Loucy (cell line): ENCODE data around the gene PEAK1.

Experiments
- H2AFZ ChIP-seq: fragments of 200-600 bp; sonication (generic); 2 replicates; pipeline ENCODE4 v1.6.0; 2016; ENCODE audit warnings: antibody characterized with exemption, mild to moderate bottlenecking, low read length, moderate library complexity
- H3F3A ChIP-seq: fragments of 200-600 bp; 2 replicates; pipeline ENCODE4 v1.6.0; 2016; ENCODE audit warnings: antibody characterized with exemption, low read depth, mild to moderate bottlenecking
- H3K27me3 ChIP-seq: fragments of 200-600 bp; sonication (generic); 2 replicates; pipeline ENCODE4 v1.6.1; 2014; ENCODE audit warnings: low read length, mild to moderate bottlenecking; ENCODE audit not compliant: insufficient read depth, poor library complexity, severe bottlenecking
- H3K36me3 ChIP-seq: fragments of 200-600 bp; sonication (generic); 2 replicates; pipeline ENCODE4 v1.6.1; 2016; ENCODE audit warnings: low read length; ENCODE audit not compliant: insufficient read depth
- H3K4me1 ChIP-seq: fragments of 200-600 bp; sonication (generic); 2 replicates; pipeline ENCODE4 v1.5.1; 2014; ENCODE audit warnings: low read length, mild to moderate bottlenecking; ENCODE audit not compliant: insufficient read depth, poor library complexity, severe bottlenecking
- H3K4me2 ChIP-seq: fragments of 200-600 bp; sonication (generic); 2 replicates; pipeline ENCODE4 v1.6.0; 2014; ENCODE audit warnings: antibody characterized with exemption, low read length, low read depth, mild to moderate bottlenecking; ENCODE audit not compliant: poor library complexity, severe bottlenecking
- H3K4me3 ChIP-seq: fragments of 200-600 bp; sonication (generic); 2 replicates; pipeline ENCODE4 v1.5.1; 2014; ENCODE audit warnings: low read length, mild to moderate bottlenecking, mixed read lengths; ENCODE audit not compliant: poor library complexity, severe bottlenecking
- H3K79me2 ChIP-seq: fragments of 200-600 bp; sonication (generic); 2 replicates; pipeline ENCODE4 v1.6.1; 2014; ENCODE audit warnings: low read length; ENCODE audit not compliant: insufficient read depth
- H3K9ac ChIP-seq: fragments of 200-600 bp; sonication (generic); 2 replicates; pipeline ENCODE4 v1.6.0; 2014; ENCODE audit warnings: mild to moderate bottlenecking, low read depth, low read length, moderate library complexity; ENCODE audit not compliant: poor library complexity, severe bottlenecking
- H3K9me2 ChIP-seq: fragments of 200-600 bp; sonication (generic); replicated peaks from 2 replicates; pipeline ENCODE4 v1.6.1; 2016; ENCODE audit warnings: low read depth, low read length, mixed read lengths
- H3K9me3 ChIP-seq: fragments of 200-600 bp; sonication (generic); 2 replicates; pipeline ENCODE4 v1.6.1; 2014; ENCODE audit warnings: mild to moderate bottlenecking, antibody characterized with exemption, low read length, low read depth; ENCODE audit not compliant: insufficient read depth
- H4K20me1 ChIP-seq: fragments of 200-600 bp; sonication (generic); 2 replicates; pipeline ENCODE4 v1.6.0; 2014; ENCODE audit warnings: antibody characterized with exemption, low read length, mild to moderate bottlenecking; ENCODE audit not compliant: insufficient read depth, poor library complexity, severe bottlenecking
- EZH2phosphoT487 ChIP-seq: fragments of 200-600 bp; IDR thresholded peaks from 2 replicates; pipeline ENCODE4 v1.6.1; 2018; ENCODE audit warnings: antibody characterized with exemption, mild to moderate bottlenecking, moderate library complexity, borderline replicate concordance
- TF ChIP-seq, protein P1 (sequence below): fragments of 200-600 bp; sonication (generic); conservative IDR thresholded peaks from 2 replicates; pipeline ENCODE4 v1.5.1; 2014; ENCODE audit warnings: mild to moderate bottlenecking, antibody characterized with exemption, low read length

Gene PEAK1

DNA sequence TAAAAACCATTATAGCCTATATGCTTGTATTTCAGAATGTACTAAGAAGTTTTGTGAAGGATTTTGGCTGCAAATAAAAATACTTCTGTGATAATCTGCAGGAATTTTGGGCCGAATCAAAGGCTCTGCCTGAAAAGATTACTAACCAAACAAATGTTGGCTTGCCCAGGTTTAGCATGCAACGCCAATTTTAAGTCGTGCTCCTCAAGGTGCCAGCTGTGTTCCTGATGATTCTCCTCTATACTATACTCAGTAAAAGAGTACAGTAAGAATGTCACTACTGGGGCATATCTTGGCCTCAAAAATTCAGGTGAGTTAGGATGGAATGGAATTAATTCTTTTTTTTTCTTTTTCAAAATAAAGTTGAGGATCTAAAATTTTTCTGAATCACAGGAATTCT, 198.2 kb downstream of the PEAK1 start:
- H3F3A ChIP-seq, result peaks cover 18% of the 10 kb centered on the region
- H4K20me1 ChIP-seq, result peaks cover 3% of the 10 kb centered on the region
- no peak overlapping the region for H3K4me2 ChIP-seq
- TF ChIP-seq, protein P1, sequence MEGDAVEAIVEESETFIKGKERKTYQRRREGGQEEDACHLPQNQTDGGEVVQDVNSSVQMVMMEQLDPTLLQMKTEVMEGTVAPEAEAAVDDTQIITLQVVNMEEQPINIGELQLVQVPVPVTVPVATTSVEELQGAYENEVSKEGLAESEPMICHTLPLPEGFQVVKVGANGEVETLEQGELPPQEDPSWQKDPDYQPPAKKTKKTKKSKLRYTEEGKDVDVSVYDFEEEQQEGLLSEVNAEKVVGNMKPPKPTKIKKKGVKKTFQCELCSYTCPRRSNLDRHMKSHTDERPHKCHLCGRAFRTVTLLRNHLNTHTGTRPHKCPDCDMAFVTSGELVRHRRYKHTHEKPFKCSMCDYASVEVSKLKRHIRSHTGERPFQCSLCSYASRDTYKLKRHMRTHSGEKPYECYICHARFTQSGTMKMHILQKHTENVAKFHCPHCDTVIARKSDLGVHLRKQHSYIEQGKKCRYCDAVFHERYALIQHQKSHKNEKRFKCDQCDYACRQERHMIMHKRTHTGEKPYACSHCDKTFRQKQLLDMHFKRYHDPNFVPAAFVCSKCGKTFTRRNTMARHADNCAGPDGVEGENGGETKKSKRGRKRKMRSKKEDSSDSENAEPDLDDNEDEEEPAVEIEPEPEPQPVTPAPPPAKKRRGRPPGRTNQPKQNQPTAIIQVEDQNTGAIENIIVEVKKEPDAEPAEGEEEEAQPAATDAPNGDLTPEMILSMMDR, result no peak
- no peak for TF ChIP-seq EZH2phosphoT487
- no peaks in the 10 kb centered on the region for H3K9me3 ChIP-seq
- H3K9me2 ChIP-seq, result no peaks in the 10 kb centered on the region
- no peak overlapping the region for H3K4me3 ChIP-seq
- H3K79me2 ChIP-seq, result no peaks in the 10 kb centered on the region
- H3K4me1 ChIP-seq, result peaks cover 26% of the 10 kb centered on the region
- no peak overlapping the region for H3K9ac ChIP-seq
- H3K36me3 ChIP-seq, result no peaks in the 10 kb centered on the region
- H2AFZ ChIP-seq, result no peak overlapping the region
- no peaks in the 10 kb centered on the region for H3K27me3 ChIP-seq

DNA sequence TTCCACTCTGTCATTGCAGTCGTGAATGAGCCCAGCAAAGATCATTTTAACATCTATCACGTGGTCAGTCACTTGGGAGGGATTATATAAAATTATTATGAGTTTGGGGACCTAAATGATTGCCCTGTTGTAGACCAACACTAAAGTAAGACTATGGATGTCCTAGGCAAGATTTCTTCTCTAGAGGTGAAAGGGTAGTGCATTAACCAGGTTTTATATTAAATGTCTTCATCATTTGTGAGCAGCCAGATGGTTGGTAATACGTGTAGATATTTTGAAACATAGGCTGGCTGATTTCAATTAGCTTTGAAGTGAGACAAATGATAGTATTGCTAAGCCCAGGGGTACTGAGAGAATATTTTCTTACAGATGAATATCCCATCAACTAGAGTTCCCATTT, 198.7 kb downstream of the PEAK1 start:
- H3K9me3 ChIP-seq, result no peaks in the 10 kb centered on the region
- H3K4me1 ChIP-seq, result peaks cover 21% of the 10 kb centered on the region
- H3K36me3 ChIP-seq, result no peaks in the 10 kb centered on the region
- no peak overlapping the region for H2AFZ ChIP-seq
- no peaks in the 10 kb centered on the region for H3K27me3 ChIP-seq
- TF ChIP-seq EZH2phosphoT487, result no peak
- TF ChIP-seq, protein P1, result no peak
- no peak overlapping the region for H3K9ac ChIP-seq
- H3K79me2 ChIP-seq, result no peaks in the 10 kb centered on the region
- H3F3A ChIP-seq, result peaks cover 17% of the 10 kb centered on the region
- H3K4me2 ChIP-seq, result no peak overlapping the region
- H3K4me3 ChIP-seq, result no peak overlapping the region
- H4K20me1 ChIP-seq, result peaks cover under 1% of the 10 kb centered on the region
- H3K9me2 ChIP-seq, result no peaks in the 10 kb centered on the region

DNA sequence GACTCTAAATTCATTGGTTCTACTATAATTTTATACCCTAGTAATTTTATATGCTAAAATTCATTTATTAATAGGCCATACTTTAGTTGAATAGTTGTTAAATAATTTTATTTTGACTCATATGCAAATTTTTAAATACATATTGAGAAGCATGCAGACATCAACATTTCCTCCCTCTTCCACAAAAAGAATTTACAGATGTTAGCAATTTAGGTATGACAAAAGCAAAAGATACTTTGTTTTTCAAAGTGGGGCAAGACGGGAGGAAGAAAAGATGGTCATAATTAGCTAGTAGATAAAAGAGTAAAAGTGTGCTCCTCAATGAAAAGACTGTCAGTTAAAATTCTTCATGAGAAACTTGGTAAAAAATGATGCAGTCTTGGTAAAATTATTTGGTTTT, 200.1 kb downstream of the PEAK1 start:
- Histone ChIP-seq H3K9ac (no peak overlapping the region), H3F3A (peaks cover 10% of the 10 kb centered on the region), H3K79me2 (no peaks in the 10 kb centered on the region), H3K4me1 (peaks cover 14% of the 10 kb centered on the region), H3K4me3 (no peak overlapping the region), H3K36me3 (no peaks in the 10 kb centered on the region), H2AFZ (no peak overlapping the region), H3K4me2 (no peak overlapping the region), H3K27me3 (no peaks in the 10 kb centered on the region), H4K20me1 (no peaks in the 10 kb centered on the region), H3K9me3 (no peaks in the 10 kb centered on the region), H3K9me2 (no peaks in the 10 kb centered on the region)
- TF ChIP-seq, protein P1, result no peak
- no peak for TF ChIP-seq EZH2phosphoT487
